Measurements from ENCODE around the gene RPS6KA6.

GRCh38 chrX:84064164-84064563, 123.8 kb downstream of the RPS6KA6 start:
- TF ChIP-seq CTCF (IDR thresholded peaks at IDR 0.05; ENCODE audit: poor library complexity) (no peak), EZH2 (IDR thresholded peaks at IDR 0.05; ENCODE audit: borderline replicate concordance) (no peak), EZH2phosphoT487 (IDR thresholded peaks at IDR 0.05; ENCODE audit: low read depth, severe bottlenecking, unreplicated experiment) (no peak)

Measured in hepatocyte (in vitro differentiated cells).